ENCODE results near the gene KAZALD1. TPM values are rescaled to one million over a fixed set of nuclear protein-coding genes. Genes with fewer than 3 reads are reported as not detected.

Gene KAZALD1
- total and polyA plus RNA-seq, 2 donors (not counting 1 experiment from before 2014, with no cell fraction given), result 0.34 to 0.37 TPM

DNA sequence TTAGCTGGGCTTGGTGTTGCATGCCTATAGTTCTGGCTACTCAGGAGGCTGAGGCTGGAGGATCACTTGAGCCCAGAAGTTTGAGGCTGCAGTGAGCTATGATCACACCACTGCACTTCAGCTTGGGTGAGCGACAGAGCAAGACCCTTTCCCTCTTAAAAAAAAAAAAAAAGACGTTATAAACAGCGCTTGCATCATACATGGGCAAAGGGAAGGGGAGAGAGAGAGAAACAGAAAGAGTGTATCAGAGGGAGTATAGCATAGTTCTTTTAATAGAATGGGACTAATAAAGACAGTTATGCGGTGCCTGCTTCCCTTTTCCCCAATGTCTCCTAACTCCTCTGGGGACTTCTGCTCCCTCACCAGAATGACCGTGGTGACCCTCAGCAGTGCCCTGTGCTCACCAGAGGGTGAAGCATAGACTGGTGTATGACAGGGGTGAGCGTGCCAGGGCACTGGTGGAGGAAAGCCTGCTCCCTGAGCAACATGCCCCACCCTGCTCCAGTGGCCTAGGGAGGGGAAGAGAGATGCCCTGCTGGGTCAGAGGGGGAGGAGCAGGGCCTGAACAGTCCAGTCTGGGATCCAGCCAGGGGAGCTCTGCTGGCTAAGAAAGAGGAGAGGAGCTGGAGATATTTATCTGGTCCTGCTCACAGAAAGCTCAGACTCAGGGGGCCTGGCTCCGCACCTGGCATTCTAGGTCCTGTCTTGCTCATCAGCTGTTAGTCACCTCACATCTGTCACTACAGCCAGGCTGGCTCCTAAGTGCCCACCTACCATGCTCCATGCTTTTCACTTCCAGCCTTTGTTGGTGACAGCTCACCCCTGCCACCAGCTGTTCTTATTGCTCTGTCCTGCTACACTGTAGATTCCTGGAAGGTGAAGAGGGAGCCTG is 33.1 kb upstream of the KAZALD1 start:
- WGBS (ENCODE audit: insufficient coverage), result 53% methylated on average over 3 of the region's 7 CpGs
- Histone ChIP-seq H3K4me3 (ENCODE audit: control extremely low read depth in 1 of 5, extremely low read depth in 1 of 5, insufficient read depth in 1 of 5, low read depth in 2 of 5, low read length in 4 of 5) (no peak overlapping the region), H3K36me3 (replicated peaks in 1 of 2; ENCODE audit: control extremely low read depth in 1 of 2, control insufficient read depth in 1 of 2, extremely low read depth in 1 of 2, insufficient read depth in 2 of 2, low read length in 1 of 2) (no peaks in the 10 kb centered on the region), H3K4me1 (ENCODE audit: control insufficient read depth in 2 of 2, insufficient read depth in 2 of 2, low read length in 2 of 2) (peaks cover 14 to 26% of the 10 kb centered on the region in 2 donors), H2AFZ (ENCODE audit: insufficient read depth, low read depth, low read length, poor library complexity, severe bottlenecking) (no peak overlapping the region), H3K9me3 (ENCODE audit: control extremely low read depth in 1 of 3, control insufficient read depth in 2 of 3, insufficient read depth in 1 of 3, low read length in 2 of 3) (peaks cover 0 to 2% (median 0%) of the 10 kb centered on the region in 3 donors), H3K27me3 (replicated peaks in 1 of 4; ENCODE audit: control extremely low read depth in 1 of 4, control insufficient read depth in 3 of 4, insufficient read depth in 4 of 4, low read length in 3 of 4) (peaks cover 0 to 29% (median 13%) of the 10 kb centered on the region in 4 experiments), H3K4me2 (replicated peaks; ENCODE audit: low read depth, low read length, poor library complexity, severe bottlenecking) (no peak overlapping the region), H3K27ac (ENCODE audit: low read length in 2 of 2) (no peak overlapping the region), H4K20me1 (ENCODE audit: control insufficient read depth, insufficient read depth, low read length, poor library complexity, severe bottlenecking) (peaks cover 4% of the 10 kb centered on the region), H3K9ac (ENCODE audit: low read length) (no peak overlapping the region), H3K79me2 (ENCODE audit: control insufficient read depth, insufficient read depth, low read length) (no peaks in the 10 kb centered on the region)
- peaks cover 19% of the 10 kb centered on the region for H3K4me1 Mint-ChIP-seq
- H3K4me3 Mint-ChIP-seq, result no peak overlapping the region
- H3K27ac Mint-ChIP-seq, result no peak overlapping the region
- DNase-seq, result no peak
- ChIA-PET POLR2A (no interaction called here), CTCF (interaction anchor here (0.6 to 6.4 kb wide), 5 partner anchors 12 to 113 kb away, joined by 3 to 72 read pairs (median 6); no protein-coding TSS in a partner anchor)
- intact Hi-C loops (cut with micrococcal nuclease), result no loop called here
- peaks cover 15% of the 10 kb centered on the region for H3K27me3 Mint-ChIP-seq
- H3K9me3 Mint-ChIP-seq (ENCODE audit: insufficient read depth), result no peaks in the 10 kb centered on the region
- TF ChIP-seq EZH2 (IDR thresholded peaks at IDR 0.05; ENCODE audit: borderline replicate concordance, insufficient read depth, low read depth, low read length, poor library complexity, severe bottlenecking) (no peak), CTCF (IDR thresholded peaks at IDR 0.05) (no peak)
- no peak for ATAC-seq (ENCODE audit: low read depth)

Data from B cell (primary cell).